NCI-H526 (cell line): Measurements from ENCODE around the gene UBL7.
"Not testable (repeated sequence)": the region's sequence is repeated elsewhere in the genome, so short reads cannot be mapped to it uniquely, and the experiment has no call there.

Experiments used
- DNase-seq, 2 experiments: peaks; one replicate each; lab custom pipeline; 2025; lab: John Stamatoyannopoulos, UW

The UBL7 gene

DNA sequence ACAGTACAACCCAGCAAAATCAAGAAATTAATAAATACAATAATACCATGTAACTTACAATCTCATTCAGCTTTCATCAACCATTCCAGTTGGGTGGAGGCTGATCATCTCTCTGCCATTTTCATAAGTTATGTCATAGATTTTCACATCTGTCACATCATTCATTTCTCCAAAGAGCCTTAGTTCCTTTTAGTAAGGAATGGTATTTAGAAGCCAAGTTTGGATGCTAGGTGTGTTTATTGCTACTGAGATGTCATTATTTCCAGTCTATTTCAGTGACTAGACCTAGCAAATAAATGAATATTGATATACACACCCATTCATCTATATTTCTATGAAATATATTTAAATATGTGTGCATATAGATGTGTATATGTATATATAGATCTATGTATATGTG lies 2.7 kb upstream of the UBL7 start:
- no peak for DNase-seq

- DNase-seq = peak in 1 of 2 experiments; percentile 36
These were observed 1.0 kb upstream of the UBL7 start for GRCh38 chr15:74461847-74462511.

DNA sequence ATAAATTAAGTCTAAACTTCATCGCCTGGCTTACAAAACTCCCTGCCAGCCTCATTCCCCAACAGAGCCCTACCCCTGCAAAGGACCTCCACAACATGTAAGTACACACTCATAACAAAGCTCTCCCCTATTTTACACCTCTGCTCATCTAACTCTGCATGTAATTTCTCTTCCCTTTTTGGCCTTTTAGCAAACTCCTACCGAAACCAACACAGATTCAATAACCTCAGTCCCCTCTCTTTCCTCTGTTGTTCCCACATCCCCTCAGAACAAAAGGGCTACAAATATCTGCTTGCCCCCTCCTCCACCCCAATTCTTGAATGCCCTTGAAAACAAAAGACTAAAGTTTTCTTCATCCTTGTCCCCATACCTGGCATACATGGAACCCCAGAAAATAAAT lies 662 bp downstream of the UBL7 start:
- no peak for DNase-seq

DNA sequence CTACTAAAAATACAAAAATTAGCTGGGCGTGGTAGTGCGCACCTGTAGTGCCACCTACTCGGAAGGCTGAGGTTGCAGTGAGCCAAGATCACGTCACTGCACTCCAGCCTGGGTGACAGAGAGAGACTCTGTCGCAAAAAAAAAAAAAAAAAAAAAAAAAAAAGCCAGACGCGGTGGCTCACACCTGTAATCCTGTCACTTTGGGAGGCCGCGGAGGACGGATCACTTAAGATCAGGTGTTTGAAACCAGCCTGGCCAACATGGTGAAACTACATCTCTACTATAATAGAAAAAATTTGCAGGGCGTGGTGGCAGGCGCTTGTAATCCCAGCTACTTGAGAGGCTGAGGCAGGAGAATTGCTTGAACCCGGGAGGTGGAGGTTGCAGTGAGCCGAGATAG lies 1.2 kb downstream of the UBL7 start:
- DNase-seq = not testable (repeated sequence)

GRCh38 chr15:74458473-74458872 lies 2.5 kb downstream of the UBL7 start:
- no peak for DNase-seq

GRCh38 chr15:74457036-74457435 lies 3.9 kb downstream of the UBL7 start:
- not testable (repeated sequence) for DNase-seq

DNA sequence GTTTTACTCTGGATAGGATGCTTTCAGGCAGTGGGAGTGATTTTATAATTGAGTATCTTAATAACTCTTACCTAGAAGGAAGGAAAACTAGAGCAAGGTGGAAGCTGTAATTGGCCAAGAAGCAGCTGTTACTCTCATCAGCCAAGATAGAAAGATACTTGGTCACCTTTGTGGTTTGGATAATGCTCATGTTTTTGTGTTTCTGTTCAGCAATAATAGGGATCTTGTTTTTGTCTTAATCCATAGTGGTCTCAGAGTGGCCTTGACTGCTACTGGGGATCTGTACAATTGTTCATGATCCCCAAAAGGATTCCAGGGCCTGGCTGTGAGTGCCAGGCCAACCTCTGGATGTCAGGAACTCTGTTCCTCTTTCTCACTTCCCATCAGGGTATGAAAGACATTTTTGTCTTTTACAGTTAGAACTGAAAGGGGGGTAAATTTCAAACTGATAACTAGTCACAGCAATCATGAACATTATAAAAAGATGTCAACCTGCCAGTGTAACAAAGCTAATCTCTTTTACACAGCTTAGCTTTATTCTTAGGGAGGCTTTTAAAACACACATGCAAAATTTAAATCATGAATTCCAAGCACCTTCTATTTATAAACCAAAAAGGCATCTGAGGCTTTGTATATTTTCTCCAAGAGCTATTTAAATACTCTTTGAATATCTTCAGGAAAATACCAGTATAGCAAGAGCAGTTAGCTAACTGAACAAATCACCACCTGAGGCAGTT lies 6.0 kb downstream of the UBL7 start:
- no peak for DNase-seq

DNA sequence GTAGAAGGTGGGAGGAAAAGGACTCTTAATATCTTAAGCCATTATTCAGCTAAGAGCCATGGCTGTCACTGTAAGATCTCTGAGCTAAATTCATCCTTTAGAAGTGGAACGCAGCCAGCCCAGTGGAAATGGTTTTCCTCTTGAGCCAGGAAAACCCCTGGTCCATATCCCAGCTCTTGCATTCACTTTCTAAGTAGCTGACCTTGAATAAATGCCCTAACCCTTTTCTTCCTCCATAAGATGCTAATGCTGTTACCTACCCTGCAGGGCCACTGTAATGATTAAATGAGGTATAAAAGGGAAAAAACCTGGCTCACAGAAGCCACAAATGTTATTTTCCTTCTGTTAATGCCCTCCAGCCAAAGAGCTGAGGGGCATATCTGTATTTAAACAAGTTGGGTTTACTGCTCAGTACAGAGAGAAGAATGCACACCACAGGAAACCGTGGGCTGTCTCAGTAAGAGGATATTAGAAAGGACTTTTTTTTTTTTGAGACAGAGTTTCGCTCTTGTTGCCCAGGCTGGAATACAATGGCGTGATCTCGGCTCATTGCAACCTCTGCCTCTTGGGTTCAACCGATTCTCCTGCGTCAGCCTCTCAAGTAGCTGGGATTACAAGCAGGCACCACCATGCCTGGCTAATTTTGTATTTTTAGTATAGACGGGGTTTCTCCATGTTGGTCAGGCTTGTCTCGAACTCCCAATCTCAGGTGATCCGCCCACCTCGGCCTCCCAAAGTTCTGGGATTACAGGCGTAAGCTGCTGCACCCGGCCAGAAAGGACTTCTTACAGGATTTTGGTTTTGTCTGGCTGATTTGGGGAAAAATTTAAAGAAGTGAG lies 6.8 kb downstream of the UBL7 start:
- DNase-seq = no peak

DNA sequence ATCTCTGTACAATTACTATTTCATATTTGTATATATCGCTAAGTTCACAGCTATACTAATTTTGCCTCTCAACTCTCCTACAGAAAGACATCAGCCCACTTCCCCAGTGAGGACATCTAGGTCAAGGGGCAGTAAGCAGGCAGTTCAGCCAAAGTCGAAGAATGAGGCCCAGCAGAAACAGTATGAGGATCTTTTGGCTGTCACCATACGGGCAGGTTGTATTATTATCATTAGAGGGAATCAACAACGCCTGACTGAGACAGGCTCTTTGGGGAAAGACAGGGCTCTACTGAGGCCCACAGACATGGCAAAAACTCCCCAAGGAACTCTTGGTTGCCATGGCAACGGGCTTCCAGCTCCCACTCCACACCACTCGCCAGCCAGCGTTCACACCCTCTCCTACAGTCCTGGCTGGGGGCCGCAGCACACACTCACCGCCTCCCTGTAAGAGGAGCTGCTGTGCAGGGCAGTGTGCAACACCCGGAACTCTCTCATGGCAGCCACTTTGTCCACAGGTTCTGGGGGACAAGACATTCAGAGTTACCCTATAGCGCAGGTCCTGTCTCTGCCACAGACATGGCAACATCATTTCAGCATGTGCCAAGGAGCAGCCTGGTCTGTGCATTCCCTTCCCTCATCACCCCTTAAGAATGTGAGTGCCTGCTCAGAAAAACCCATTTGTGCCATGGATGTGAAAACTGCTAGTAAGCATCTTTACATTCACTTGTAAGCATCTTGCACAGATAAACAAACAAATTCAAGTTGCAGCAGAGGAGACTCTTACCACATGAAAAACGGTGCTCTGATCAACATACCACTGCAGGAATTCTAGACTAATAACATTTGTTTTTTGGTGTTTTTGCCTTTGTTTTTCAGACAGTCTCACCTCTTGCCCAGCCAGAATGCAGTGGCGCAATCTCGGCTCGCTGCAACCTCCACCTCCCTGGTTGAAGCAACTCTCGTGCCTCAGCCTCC lies 8.8 kb downstream of the UBL7 start:
- no peak for DNase-seq

DNA sequence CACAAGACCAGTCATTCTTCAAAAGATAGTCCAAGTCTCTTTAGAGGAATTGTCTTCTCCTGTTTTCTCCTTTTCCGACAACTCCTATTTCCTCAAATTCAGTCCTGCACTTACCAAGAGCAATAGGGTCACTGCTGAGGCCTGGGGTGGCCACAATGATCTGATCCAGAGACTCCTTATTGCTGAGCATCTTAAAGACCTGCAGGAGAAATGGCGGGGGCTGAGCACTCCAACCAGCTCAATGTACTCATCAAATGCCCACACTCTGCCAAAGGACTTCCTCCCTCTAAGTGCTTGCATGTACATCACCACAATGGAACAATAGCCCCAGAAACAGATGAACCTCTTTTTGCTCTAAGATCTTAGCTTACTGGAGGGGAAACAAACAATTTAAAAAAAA lies 9.6 kb downstream of the UBL7 start:
- no peak for DNase-seq

DNA sequence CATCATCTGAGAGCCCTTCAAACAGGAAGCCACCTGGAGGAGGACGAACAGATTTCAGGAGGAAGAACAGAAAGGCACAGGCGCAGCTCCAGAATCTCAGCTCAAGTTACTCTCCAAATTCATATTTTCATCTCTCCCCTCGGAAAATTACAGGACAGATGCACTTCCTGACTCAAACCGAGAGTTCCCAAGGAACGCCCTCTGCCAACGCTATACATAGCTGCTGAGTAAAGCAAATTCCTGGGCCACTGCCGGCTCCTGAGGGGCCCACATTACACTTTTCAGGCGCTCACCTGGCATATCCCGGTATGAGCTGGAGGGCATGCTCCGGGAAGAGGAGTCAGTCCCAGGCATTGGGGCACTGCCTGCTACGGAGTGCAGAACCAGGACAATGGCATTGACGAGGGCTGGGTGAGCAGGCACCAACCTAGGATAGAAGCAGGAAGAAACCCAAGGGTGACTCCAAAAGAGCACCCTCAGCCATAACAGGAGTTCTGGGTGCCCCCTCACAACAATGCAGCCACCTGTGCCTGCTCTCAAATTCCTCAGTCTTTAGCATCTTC lies 11.2 kb downstream of the UBL7 start:
- DNase-seq = no peak

GRCh38 chr15:74449095-74449494 lies 11.9 kb downstream of the UBL7 start:
- no peak for DNase-seq

DNA sequence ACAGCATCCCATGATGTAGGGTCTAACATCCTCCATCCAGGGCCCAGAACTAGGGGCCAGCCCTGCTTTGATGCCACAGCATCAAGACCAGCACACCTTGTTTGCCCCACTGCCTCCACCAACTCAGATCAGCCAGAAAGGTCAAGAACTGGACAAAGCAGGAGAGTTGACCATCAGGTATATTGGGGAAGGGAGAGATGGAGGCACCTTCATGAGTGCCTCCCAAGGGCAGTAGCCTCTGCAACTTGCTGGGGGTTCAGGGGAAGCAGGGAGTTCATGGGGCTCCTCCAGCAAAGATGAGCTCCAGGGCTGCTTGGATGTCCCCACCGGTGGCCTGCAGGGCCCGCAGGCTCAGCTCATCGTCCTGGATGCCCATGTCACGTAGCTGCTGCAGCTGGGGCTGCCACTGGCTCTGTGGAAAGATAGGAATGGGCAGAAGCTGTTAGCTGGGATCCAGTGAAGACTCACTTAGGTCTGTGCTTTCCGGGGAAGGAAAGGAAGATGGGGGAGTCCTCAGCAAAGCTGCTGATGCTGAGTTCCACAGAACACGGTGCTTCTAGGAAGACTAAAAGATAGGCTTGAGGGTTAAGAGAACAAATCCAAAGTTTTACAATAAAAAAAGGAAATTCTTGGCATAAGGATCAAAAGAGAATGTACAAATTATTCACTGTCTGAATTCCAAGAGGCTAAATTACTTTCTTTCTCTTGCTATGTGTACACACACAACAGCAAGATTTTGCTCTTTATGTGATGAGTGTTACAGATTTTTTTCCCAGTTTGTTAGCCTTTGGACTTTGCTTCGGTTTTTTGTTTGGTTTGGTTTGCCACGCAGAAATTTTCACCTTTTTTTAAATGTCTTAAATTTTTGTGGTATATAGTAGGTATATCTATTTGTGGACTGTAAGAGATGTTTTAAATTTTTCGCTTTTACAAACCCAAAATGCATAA lies 14.9 kb downstream of the UBL7 start:
- DNase-seq = no peak

DNA sequence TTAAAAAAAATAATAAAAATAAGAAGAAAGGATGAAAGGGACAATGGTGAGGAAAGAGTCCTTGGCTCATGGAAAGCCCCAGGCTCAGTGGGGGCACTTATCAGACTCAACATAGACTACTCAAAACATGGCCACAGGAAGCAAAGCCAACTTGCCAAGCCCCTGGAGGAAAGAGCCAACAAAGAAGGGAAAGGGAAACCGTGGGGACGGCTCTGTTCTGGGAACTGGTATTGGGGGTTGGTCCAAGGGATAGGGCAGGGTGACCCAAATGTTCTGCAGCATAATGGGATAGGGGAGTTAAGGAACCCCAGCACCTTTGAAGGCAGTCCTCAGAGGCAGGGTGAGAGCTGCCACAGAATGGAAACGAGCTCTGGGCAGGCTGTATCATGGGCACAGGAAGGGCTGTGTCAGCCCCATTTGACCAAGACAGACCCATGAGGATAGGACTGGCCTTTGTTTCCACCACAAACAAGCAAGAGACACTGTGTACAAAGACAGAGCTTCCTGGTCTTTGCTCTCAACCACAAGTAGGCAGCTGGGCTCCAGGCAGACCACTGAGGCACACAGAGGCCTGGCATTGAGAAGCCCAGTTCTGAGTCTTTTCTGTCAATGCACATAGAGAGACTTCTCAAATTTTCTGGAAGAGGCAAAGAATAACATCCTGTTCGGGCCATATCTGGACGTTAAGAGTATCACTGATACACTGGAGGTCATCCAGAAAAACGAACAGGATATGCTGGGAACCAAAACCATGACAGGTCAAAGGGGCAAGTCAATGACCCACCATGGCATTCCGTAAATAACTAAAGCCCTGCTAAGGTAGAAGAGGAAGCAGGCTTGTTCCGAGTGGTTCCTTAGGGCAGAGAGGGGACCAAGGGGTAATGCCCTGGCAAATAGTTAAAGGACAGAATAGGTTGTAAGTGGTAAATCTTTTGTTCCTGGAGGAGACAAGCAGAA lies 16.6 kb downstream of the UBL7 start:
- DNase-seq = no peak

DNA sequence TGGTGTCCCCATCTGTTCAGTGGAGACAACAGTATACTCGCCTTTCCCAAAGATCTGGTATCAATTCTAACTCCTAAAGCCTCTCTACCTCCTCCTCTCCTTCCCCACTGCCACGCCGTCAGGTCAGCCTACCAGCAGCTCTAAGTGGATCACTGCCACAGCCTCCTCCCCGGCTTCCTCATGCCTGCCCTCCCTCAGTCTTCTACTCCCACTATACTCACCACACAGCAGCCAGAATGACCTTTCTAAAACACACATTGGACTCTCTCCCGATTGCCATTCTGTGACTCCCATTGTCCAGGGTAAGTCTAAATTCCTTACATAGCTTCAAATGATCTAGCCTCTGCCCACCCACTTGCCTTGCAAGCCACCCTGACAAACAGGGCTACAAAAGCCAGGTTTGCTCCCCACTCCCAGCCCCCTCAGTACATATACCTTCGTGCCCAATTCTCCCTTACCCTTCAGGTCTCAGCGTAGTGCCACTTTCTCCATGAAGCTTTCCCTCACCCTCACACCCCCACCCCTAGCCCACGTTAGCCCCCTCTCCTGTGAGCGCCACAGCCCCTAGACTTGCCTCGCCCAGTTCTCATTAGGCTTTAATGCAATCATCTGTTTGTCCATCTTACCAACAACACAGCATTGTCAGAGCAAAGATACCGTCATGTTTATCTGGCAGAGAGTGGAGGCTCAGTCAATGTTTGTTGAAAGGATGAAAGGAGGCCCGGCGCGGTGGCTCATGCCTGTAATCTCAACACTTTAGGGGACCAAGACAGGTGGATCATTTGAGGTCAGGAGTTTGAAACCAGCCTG lies 17.7 kb downstream of the UBL7 start:
- DNase-seq = no peak

- no peak for DNase-seq
These were observed 18.4 kb downstream of the UBL7 start for GRCh38 chr15:74442604-74443003.

- DNase-seq = no peak
These were observed 18.9 kb downstream of the UBL7 start for GRCh38 chr15:74442063-74442462.
